Ovary (tissue), 3 donors: ENCODE results near the gene DNAJC1.

Source experiments
- CTCF ChIP-seq, 3 donors: fragments of 450-650 bp in 2 of 3; fragments of 200-600 bp in 1 of 3; IDR thresholded peaks; one replicate each; pipeline versions ENCODE4 v1.5.1 to v1.8.0; 2016 to 2022; ENCODE audit warnings: antibody characterized with exemption in 3 of 3, mild to moderate bottlenecking in 1 of 3
- EP300 ChIP-seq: sonication (generic); formaldehyde crosslinking; IDR thresholded peaks from one replicate; pipeline ENCODE4 v1.6.1; 2017; ENCODE audit warnings: antibody characterized with exemption
- POLR2A ChIP-seq: fragments of 450-650 bp; IDR thresholded peaks from one replicate; pipeline ENCODE4 v1.6.1; 2017; ENCODE audit warnings: antibody characterized with exemption, mild to moderate bottlenecking, moderate library complexity
- donor health status: DM: no; HTN: no; CAD: no.

GRCh38 chr10:21946946-21947345 is 56.6 kb downstream of the DNAJC1 start:
- TF ChIP-seq CTCF (IDR thresholded peaks at IDR 0.05) (no peak), EP300 (no peak), POLR2A (no peak)
